Dermis blood vessel endothelial cell (primary cell): ENCODE results near the gene WNT3A. TPM values are rescaled to one million over a fixed set of nuclear protein-coding genes. Genes with fewer than 3 reads are reported as not detected.
"Not testable (repeated sequence)": the region's sequence is repeated elsewhere in the genome, so short reads cannot be mapped to it uniquely, and the experiment has no call there.

Source experiments
- DNase-seq: peaks from one replicate; pipeline ENCODE4 v3.0.0; 2010
- total RNA-seq: library from RNA; depleted of rRNA; stranded (reverse); fragments of >200 nt; gene quantifications from 2 replicates; pipeline ENCODE4 v1.2.3, GENCODE V29; 2014

The WNT3A gene
- not detected in 2 replicates for total RNA-seq

- DNase-seq: no peak
These were observed at the start of gene WNT3A for GRCh38 chr1:228006786-228007048. Gene WNT3A, plus strand, starts transcription at chr1:228006998. Its CDS starts 131 bp downstream, at chr1:228007129.

DNA sequence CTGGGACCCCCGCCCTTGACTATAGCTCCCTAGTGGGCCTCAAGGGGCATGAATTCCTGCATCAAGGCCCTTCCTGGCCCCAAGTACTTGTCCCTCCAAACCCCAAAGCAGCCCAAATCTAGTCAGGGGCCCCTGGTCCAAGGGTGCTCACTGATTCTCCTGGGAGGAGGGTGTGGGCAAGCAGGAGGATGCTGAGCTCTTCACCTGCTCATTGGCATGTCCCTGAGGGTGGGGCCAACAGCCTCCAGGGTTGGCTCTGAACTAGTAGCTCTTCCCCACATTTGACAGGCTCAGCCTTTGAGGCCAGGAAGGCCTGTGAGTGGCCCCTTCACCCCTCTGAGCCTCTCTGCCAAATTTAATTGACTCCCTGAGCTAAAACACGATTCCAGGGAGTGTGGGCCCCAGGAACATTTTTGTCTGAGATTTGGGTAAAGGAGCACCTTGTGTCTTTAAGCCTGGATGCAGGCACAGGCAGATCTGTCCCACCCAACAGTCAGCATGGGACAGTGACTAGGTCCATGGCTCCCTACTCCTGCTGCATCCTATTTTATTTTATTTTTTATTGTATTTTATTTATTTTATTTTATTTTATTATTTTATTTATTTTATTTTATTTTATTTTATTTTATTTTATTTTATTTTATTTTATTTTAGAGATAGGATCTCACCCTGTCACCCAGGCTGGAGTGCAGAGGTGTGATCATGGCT, 48.0 kb upstream of the WNT3A start:
- DNase-seq: no peak

- no peak for DNase-seq
These were observed 47.4 kb upstream of the WNT3A start for GRCh38 chr1:227959325-227959860.

DNA sequence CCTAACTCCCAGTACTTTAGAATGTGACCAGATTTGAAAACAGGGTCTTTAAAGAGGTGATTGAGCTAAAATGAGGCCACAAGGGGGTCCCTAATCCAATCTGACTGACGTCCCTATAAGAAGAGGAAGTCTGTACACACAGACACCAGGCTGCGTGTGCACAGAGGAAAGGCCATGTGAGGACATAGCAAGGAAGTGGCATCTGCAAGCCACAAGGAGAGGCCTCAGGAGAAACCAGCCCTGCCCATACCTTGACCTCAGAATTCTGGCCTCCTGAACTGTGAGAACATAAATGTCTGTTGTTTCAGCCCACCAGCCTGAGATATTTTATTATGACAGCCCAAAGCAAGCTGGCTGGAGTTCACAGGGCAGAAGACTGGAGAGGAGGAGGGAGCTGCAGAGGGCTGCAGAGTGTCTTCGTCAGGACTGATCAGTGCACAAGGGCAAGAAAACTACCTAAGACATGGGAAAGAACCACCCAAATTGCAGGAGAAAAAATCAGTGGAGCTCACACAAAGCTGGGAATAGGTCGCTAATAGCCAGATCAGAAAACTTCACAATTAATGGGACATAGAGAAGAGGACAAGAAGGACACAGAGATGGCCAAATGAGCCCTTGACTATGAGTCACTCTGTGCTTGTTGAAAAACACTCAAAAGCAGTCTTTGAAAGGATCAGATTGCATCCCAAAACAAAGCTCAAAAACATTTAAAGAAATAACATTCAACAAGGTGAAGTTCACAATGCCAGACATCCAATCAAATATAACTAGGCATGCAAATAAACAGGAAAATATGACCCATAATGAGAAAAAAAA, 44.9 kb upstream of the WNT3A start:
- no peak for DNase-seq

DNA sequence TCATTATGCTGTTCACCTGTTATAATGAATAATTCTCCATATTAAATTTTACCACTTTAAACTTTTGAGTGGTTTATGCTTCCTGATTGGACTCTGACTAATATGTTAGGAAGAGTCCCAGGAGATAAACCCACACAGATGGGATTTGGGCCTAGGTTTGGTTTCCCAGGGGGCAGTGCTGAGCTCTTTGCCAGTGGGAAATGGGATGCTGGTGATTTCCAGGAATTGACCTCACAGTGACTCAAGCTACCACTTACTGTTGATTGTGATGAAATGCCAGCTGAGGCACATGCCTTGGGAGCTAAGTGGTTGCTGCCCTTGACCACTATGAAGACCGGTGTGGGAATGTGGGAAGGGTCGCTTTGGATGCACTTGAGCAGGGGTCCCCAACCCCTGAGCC, 40.1 kb upstream of the WNT3A start:
- DNase-seq: peak; percentile 13

GRCh38 chr1:227967815-227968214, 39.0 kb upstream of the WNT3A start:
- not testable (repeated sequence) for DNase-seq

GRCh38 chr1:227970076-227970995, 36.5 kb upstream of the WNT3A start:
- DNase-seq: not testable (repeated sequence)

DNA sequence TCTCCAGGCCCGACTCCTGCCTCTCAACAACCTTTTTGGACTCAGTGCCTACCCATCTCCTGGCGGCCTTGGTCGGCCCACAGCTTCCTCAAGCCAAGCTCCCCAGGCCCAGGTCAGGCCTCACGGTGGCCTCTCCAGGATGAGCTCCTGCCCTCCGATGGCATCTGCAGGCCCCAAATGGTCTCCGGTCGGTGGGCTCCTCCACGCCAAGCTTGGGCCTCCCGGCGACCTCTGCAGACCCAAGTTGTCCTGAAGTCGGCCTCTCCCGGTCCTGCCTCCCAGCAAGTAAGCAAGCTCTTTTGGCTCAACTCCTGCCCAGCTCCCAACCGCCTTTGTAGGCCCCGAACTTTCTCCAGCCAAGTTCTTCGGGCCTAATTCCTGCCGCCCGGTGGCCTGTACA, 35.6 kb upstream of the WNT3A start:
- DNase-seq: not testable (repeated sequence)

- not testable (repeated sequence) for DNase-seq
These were observed 35.0 kb upstream of the WNT3A start for GRCh38 chr1:227971643-227972282.

- DNase-seq: not testable (repeated sequence)
These were observed 34.5 kb upstream of the WNT3A start for GRCh38 chr1:227972283-227972679.

- not testable (repeated sequence) for DNase-seq
These were observed 33.9 kb upstream of the WNT3A start for GRCh38 chr1:227972843-227973374.

DNA sequence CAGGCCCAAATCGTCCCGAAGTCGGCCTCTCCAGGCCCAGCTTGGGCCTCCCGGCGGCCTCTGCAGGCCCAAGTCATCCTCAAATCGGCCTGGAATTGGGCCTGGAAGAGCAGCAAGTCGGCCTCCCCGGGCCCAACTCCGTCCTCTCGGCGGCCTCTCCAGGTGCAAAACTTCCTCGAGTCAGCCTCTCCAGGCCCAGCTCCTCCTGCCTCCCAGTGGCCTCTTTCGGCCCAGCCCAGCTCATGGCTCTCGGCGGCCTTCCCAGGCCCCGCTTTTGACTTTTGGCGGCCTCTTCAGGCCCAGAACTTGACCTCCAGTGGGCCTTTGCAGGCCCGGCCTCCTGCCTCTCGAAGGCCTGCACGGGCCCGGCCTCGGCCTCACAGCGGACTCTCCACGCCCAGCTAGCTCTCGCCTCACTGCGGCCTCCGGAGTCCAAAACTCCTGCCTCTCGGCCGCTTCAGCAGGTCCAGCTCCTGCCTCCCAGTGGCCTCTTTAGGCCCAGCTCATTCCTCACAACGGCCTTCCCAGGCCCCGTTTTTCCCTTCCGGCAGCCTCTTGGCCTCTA, 33.0 kb upstream of the WNT3A start:
- DNase-seq: not testable (repeated sequence)

DNA sequence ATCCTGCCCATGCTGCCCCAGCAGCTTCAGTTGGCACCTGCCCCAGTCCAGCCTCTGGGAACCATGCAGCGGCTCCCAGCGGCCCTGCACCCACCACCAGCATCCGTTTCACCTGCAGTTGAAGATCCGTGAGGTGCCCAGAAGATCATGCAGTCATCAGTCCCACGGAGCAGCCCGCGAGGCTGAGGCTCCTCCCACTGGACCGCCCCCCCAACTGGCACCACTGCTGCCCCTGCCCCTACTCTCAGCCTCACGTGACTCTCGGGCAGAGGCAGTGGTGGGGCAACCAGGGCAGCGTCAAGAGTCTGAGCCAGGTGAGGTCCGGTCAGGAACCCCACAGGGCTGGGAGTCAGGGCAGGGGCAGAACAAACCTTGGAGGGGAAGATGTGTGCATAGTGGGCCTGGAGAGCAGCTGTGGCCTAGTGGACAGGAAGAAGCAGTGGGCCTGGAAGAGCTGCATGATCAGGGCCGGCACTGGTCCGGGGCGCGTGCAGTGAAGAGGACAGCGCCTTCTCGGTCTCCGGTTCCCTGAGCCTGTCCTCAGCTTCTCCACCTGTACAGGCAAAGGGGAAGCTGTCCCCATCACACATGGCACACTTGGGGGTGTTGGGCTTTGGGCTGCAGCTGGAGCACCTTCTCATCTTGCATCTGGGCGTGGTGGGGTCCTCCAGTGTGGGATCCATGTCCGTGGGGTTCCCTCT, 31.1 kb upstream of the WNT3A start:
- DNase-seq: not testable (repeated sequence)

DNA sequence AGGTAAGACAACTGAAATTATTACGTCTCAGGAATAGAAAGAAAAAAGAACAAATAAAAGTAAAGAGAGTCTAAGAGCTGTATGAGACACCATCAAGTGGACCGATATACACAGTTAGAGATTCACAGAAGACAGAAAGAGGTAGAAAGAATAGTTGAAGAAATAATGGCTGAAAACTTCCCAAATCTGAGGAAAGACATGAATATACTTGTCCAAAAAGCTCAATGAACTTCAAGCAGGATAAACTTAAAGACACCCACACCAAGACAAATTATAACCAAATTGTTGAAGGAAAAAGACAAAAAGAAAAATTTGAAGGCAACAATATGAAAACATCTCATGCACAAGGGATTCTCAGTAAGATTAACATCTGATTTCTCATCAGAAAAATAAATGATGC, 19.6 kb upstream of the WNT3A start:
- no peak for DNase-seq

GRCh38 chr1:227994632-227995300, 12.0 kb upstream of the WNT3A start:
- DNase-seq: no peak

GRCh38 chr1:227996187-227996950, 10.4 kb upstream of the WNT3A start:
- DNase-seq: no peak

DNA sequence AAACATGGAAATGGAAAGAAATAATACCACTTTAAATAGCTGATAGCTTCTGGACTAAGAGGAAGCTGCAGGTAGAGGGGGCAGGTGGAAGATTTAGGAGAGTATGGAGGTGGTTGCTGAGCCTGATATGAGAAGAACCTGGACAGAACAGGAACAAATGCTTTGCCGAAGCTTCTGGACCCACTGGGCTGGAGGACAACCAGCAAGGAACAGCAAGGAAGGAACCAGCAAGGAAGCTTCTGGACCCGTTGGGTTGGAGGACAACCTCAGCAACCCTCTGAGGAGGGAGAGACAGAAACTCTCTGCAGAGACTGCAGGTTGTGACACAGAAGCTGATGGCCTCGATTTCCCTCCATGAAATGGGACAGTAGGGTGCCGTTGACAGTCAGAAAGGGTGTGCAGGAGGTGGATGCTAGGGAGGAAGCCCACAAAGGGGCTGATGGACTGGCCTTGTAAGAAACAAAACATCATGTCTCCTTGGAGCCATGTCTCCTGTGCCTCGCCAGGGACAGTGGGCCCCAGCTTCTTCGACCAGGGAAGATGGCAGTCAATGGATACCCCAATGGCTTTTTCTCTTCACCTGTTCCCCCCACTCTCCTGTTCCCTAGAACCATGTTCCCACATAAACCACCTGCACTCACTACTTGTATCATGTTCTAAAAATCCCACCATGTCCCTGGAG, 8.3 kb upstream of the WNT3A start:
- no peak for DNase-seq

DNA sequence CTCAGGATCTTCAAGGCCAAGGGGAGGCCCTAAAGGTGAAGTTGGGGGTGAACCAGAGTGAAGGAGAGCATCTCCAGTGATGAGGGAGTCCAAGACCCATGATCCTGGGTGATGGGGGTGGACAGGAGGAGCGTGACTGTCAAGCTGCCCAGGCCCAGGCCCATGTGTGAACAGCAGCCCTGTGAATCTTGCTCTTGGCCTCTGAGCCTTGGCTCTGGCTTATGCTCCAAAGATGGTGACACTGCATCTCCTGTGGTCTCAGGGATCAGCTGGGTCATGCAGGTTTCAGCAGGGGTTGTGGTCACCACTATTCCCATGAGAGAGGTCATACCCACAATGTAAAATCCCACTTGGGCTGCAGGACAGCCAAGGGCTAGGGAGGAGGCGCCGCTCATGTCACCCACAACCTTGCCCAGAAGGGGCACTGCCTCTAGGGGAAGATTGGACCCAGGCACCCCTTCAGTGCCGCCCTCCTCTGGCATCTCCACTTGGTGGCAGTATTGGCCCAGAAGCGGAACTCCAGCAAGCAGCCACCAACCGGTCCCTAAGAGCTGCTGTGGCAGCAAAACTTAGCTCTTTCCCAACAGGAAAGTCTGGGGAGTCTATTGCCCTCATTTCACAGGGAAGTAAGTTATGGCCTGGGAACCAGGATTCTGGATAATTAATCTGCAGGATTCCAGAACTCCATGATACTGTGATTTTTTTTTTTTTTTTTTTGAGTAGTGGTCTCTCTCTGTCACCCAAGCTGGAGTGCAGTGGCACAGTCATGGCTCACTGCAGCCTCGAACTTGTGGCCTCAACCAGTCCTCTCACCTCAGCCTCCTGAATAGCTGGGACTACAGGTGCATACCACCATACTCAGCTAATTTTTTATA, 7.5 kb upstream of the WNT3A start:
- DNase-seq: peak; percentile 87
